GM12892 (cell line): ENCODE data around the gene SCARB1.

Experiments
- POLR2A ChIP-seq: IDR thresholded peaks from 2 replicates; pipeline ENCODE4 v1.6.1; 2011; ENCODE audit warnings: low read depth, low read length, control low read depth
- POLR2AphosphoS5 ChIP-seq: IDR thresholded peaks from 2 replicates; pipeline ENCODE4 v1.6.1; 2011; ENCODE audit warnings: low read depth, low read length, control low read depth
- TAF1 ChIP-seq: IDR thresholded peaks from 2 replicates; pipeline ENCODE4 v1.6.1; 2011; ENCODE audit warnings: low read depth, mild to moderate bottlenecking, control low read depth, low read length, borderline replicate concordance

DNA sequence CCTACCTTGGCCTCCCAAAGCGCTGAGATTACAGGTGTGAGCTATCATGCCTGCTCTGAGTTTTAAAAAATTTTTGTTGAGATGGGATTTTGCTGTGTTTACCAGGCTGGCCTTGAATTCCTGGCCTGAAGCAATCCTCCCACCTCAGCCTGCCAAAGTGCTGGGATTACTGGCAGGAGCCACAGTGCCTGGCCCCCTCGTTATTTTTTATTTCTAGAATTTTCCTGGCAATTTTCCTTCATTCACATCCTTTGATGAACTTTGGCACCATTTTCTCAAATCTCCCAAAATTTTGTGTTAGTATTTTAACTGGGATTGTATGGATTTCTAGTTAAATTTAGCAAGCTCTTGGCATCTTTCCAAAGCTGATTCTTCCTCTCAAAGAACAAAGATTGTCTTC is 24.6 kb upstream of the SCARB1 start:
- TF ChIP-seq POLR2A (no peak), TAF1 (no peak), POLR2AphosphoS5 (no peak)
